Memory B cell (primary cell): ENCODE results near the gene SAFB.
A peak's percentile ranks its signal among the peaks of the same experiment; 100 is the strongest.

Experiments
- ATAC-seq: fragments of 150-1000 bp; cut with Tn5 transposase; 2 replicates; pipeline ENCODE4 v1.10.0; 2021; ENCODE audit warnings: low read depth, mild to moderate bottlenecking, moderate library complexity
- DNase-seq, 2 donors: peaks; one replicate each; pipeline ENCODE4 v3.0.0; 2022; ENCODE audit warnings: low spot score in 2 of 2
- H3K27ac Mint-ChIP-seq: one replicate; pipeline ENCODE4 v1.8.0; 2022; ENCODE audit warnings: mild to moderate bottlenecking, moderate library complexity, mixed read lengths
- H3K27me3 Mint-ChIP-seq: one replicate; pipeline ENCODE4 v1.8.0; 2022; ENCODE audit warnings: mixed read lengths
- H3K36me3 Mint-ChIP-seq: one replicate; pipeline ENCODE4 v1.8.0; 2022; ENCODE audit warnings: mild to moderate bottlenecking, mixed read lengths
- H3K4me1 Mint-ChIP-seq: one replicate; pipeline ENCODE4 v1.8.0; 2022; ENCODE audit warnings: mixed read lengths
- H3K4me3 Mint-ChIP-seq: one replicate; pipeline ENCODE4 v1.8.0; 2022; ENCODE audit warnings: mild to moderate bottlenecking, moderate library complexity, mixed read lengths
- H3K9me3 Mint-ChIP-seq: one replicate; pipeline ENCODE4 v1.8.0; 2022; ENCODE audit warnings: mixed read lengths

Gene SAFB

GRCh38 chr19:5627395-5627904 is 4.6 kb downstream of the SAFB start:
- Mint-ChIP-seq H3K27me3 (no peaks in the 10 kb centered on the region), H3K36me3 (peaks cover 21% of the 10 kb centered on the region), H3K4me3 (peak overlapping the region; percentile 38), H3K4me1 (peaks cover 41% of the 10 kb centered on the region), H3K9me3 (no peaks in the 10 kb centered on the region), H3K27ac (peak overlapping the region; percentile 85)
- DNase-seq (peak; percentile 32 to 58), ATAC-seq (peak; percentile 21)

GRCh38 chr19:5628461-5628860 is 5.6 kb downstream of the SAFB start:
- no peak for DNase-seq
- peaks cover 19% of the 10 kb centered on the region for H3K36me3 Mint-ChIP-seq
- peak overlapping the region; percentile 66 for H3K4me3 Mint-ChIP-seq
- H3K4me1 Mint-ChIP-seq: peaks cover 44% of the 10 kb centered on the region
- H3K27ac Mint-ChIP-seq: peak overlapping the region; percentile 76
- no peaks in the 10 kb centered on the region for H3K27me3 Mint-ChIP-seq
- H3K9me3 Mint-ChIP-seq: no peaks in the 10 kb centered on the region
- no peak for ATAC-seq

GRCh38 chr19:5628919-5629481 is 6.1 kb downstream of the SAFB start:
- ATAC-seq (peak; percentile 88), DNase-seq (peak; percentile 50 to 61)
- no peaks in the 10 kb centered on the region for H3K9me3 Mint-ChIP-seq
- no peaks in the 10 kb centered on the region for H3K27me3 Mint-ChIP-seq
- H3K4me3 Mint-ChIP-seq: peak overlapping the region; percentile 66
- H3K4me1 Mint-ChIP-seq: peaks cover 44% of the 10 kb centered on the region
- peak overlapping the region; percentile 76 for H3K27ac Mint-ChIP-seq
- H3K36me3 Mint-ChIP-seq: peaks cover 19% of the 10 kb centered on the region

GRCh38 chr19:5631567-5632240 is 8.8 kb downstream of the SAFB start:
- DNase-seq (no peak), ATAC-seq (no peak)
- H3K4me3 Mint-ChIP-seq: no peak overlapping the region
- no peaks in the 10 kb centered on the region for H3K9me3 Mint-ChIP-seq
- peaks cover 31% of the 10 kb centered on the region for H3K4me1 Mint-ChIP-seq
- peak overlapping the region; percentile 69 for H3K27ac Mint-ChIP-seq
- no peaks in the 10 kb centered on the region for H3K27me3 Mint-ChIP-seq
- peaks cover 12% of the 10 kb centered on the region for H3K36me3 Mint-ChIP-seq

GRCh38 chr19:5632241-5632612 is 9.3 kb downstream of the SAFB start:
- Mint-ChIP-seq H3K36me3 (peaks cover 12% of the 10 kb centered on the region), H3K4me3 (no peak overlapping the region)

GRCh38 chr19:5632657-5633056 is 9.8 kb downstream of the SAFB start:
- Mint-ChIP-seq H3K4me3 (no peak overlapping the region), H3K36me3 (peaks cover 9% of the 10 kb centered on the region), H3K27ac (no peak overlapping the region), H3K4me1 (peaks cover 30% of the 10 kb centered on the region), H3K27me3 (no peaks in the 10 kb centered on the region), H3K9me3 (no peaks in the 10 kb centered on the region)
- DNase-seq (no peak), ATAC-seq (no peak)

More at GRCh38 chr19:5632241-5632612, 9.3 kb downstream of the SAFB start:
- H3K27me3 Mint-ChIP-seq: no peaks in the 10 kb centered on the region
- H3K9me3 Mint-ChIP-seq: no peaks in the 10 kb centered on the region
- ATAC-seq (no peak), DNase-seq (no peak)
- H3K4me1 Mint-ChIP-seq: peaks cover 31% of the 10 kb centered on the region
- peak overlapping the region; percentile 69 for H3K27ac Mint-ChIP-seq

- H3K27me3 Mint-ChIP-seq: no peaks in the 10 kb centered on the region
- no peaks in the 10 kb centered on the region for H3K9me3 Mint-ChIP-seq
- no peak for DNase-seq
- peaks cover 8% of the 10 kb centered on the region for H3K36me3 Mint-ChIP-seq
- ATAC-seq: no peak
- H3K27ac Mint-ChIP-seq: no peak overlapping the region
- H3K4me3 Mint-ChIP-seq: no peak overlapping the region
- H3K4me1 Mint-ChIP-seq: peaks cover 23% of the 10 kb centered on the region
Measured at GRCh38 chr19:5635427-5635826, 12.5 kb downstream of the SAFB start.

GRCh38 chr19:5637971-5638370 is 15.1 kb downstream of the SAFB start:
- Mint-ChIP-seq H3K27ac (peak overlapping the region; percentile 31), H3K9me3 (no peaks in the 10 kb centered on the region)
- no peak for ATAC-seq

GRCh38 chr19:5641171-5641570 is 18.3 kb downstream of the SAFB start:
- ATAC-seq: no peak
- Mint-ChIP-seq H3K27ac (peak overlapping the region; percentile 38), H3K27me3 (no peaks in the 10 kb centered on the region), H3K9me3 (no peaks in the 10 kb centered on the region), H3K36me3 (peaks cover 16% of the 10 kb centered on the region), H3K4me1 (peaks cover 16% of the 10 kb centered on the region), H3K4me3 (no peak overlapping the region)
- DNase-seq: no peak

More at GRCh38 chr19:5637971-5638370, 15.1 kb downstream of the SAFB start:
- Mint-ChIP-seq H3K4me3 (no peak overlapping the region), H3K36me3 (peaks cover 10% of the 10 kb centered on the region), H3K27me3 (no peaks in the 10 kb centered on the region), H3K4me1 (peaks cover 18% of the 10 kb centered on the region)
- DNase-seq: no peak

GRCh38 chr19:5642204-5642603 is 19.3 kb downstream of the SAFB start:
- Mint-ChIP-seq H3K4me3 (no peak overlapping the region), H3K27me3 (no peaks in the 10 kb centered on the region), H3K27ac (peak overlapping the region; percentile 38), H3K4me1 (peaks cover 25% of the 10 kb centered on the region), H3K36me3 (peaks cover 24% of the 10 kb centered on the region), H3K9me3 (no peaks in the 10 kb centered on the region)
- no peak for ATAC-seq
- no peak for DNase-seq

- H3K27ac Mint-ChIP-seq: no peak overlapping the region
- no peak for ATAC-seq
- peaks cover 20% of the 10 kb centered on the region for H3K4me1 Mint-ChIP-seq
- H3K27me3 Mint-ChIP-seq: no peaks in the 10 kb centered on the region
- H3K36me3 Mint-ChIP-seq: peaks cover 29% of the 10 kb centered on the region
- DNase-seq: no peak
- no peaks in the 10 kb centered on the region for H3K9me3 Mint-ChIP-seq
- H3K4me3 Mint-ChIP-seq: no peak overlapping the region
Measured at GRCh38 chr19:5643060-5643459, 20.2 kb downstream of the SAFB start.

- DNase-seq (no peak), ATAC-seq (no peak)
Measured at GRCh38 chr19:5644037-5644436, 21.2 kb downstream of the SAFB start.

GRCh38 chr19:5645409-5645808 is 22.5 kb downstream of the SAFB start:
- H3K27me3 Mint-ChIP-seq: no peaks in the 10 kb centered on the region
- H3K9me3 Mint-ChIP-seq: no peaks in the 10 kb centered on the region
- peaks cover 20% of the 10 kb centered on the region for H3K4me1 Mint-ChIP-seq
- ATAC-seq: no peak
- H3K36me3 Mint-ChIP-seq: peaks cover 39% of the 10 kb centered on the region
- no peak overlapping the region for H3K4me3 Mint-ChIP-seq
- no peak for DNase-seq
- no peak overlapping the region for H3K27ac Mint-ChIP-seq

More at GRCh38 chr19:5644037-5644436, 21.2 kb downstream of the SAFB start:
- Mint-ChIP-seq H3K4me3 (no peak overlapping the region), H3K4me1 (peaks cover 20% of the 10 kb centered on the region), H3K36me3 (peaks cover 34% of the 10 kb centered on the region), H3K27me3 (no peaks in the 10 kb centered on the region), H3K9me3 (no peaks in the 10 kb centered on the region), H3K27ac (no peak overlapping the region)

GRCh38 chr19:5646703-5647102 is 23.8 kb downstream of the SAFB start:
- peak overlapping the region; percentile 39 for H3K27ac Mint-ChIP-seq
- H3K4me1 Mint-ChIP-seq: peaks cover 16% of the 10 kb centered on the region
- ATAC-seq: no peak
- no peaks in the 10 kb centered on the region for H3K27me3 Mint-ChIP-seq
- peaks cover 40% of the 10 kb centered on the region for H3K36me3 Mint-ChIP-seq
- H3K9me3 Mint-ChIP-seq: no peaks in the 10 kb centered on the region
- no peak overlapping the region for H3K4me3 Mint-ChIP-seq
- DNase-seq: no peak
